GM13977 (cell line): Measurements from ENCODE around the gene WDR20.
"Not testable (repeated sequence)": the region's sequence is repeated elsewhere in the genome, so short reads cannot be mapped to it uniquely, and the experiment has no call there.

Experiments used
- DNase-seq: peaks from one replicate; pipeline ENCODE4 v3.0.0; 2012; ENCODE audit warnings: low spot score
- in situ Hi-C: fragments of 300-500 bp; cut with MboI; formaldehyde crosslinking; loops from one replicate; pipeline ENCODE4 v1.12.0; 2022; ENCODE audit warnings: low sequenced_read_pairs, low pct_unique_long_range_greater_than_20kb, mixed read lengths, inconsistent platforms; ENCODE audit not compliant: unreplicated experiment
- TF ChIP-seq, protein P1 (sequence below): IDR thresholded peaks from 2 replicates; pipeline ENCODE4 v1.5.1; 2012; ENCODE audit warnings: mild to moderate bottlenecking, control low read depth; ENCODE audit not compliant: insufficient read depth; ENCODE audit errors: extremely low read depth, missing control alignments

Gene WDR20

DNA sequence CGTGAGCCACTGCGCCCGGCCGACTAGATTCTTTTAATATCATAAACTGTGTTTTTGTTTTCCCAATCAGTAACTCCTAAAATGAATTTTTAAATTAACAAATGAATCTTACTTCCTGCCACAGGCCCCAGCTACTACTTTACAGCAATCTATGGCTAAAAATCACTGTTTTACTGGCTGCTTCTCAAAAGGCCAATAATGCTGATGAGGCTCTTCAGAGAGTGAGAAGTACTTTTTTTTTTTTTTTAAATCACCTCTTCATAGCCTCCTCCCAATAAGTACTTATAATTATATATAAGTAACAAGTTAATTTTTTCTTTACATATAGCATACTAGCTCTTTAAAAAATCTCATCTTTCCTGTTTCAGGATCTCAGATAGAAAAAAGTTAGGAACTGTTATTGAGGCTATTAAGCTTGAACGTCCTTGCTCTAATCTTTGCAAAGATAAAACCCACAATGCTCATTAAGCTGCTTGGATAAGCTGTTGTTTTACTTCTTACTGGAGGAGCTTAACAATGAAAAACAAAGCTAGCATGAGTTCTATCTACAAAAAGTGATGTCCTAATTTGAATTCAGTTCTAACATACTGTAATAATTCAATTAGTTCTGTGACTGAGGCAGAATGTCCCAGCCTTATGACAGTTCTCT lies 12.8 kb upstream of the WDR20 start:
- in situ Hi-C loops, result no loop called here
- TF ChIP-seq, protein P1, sequence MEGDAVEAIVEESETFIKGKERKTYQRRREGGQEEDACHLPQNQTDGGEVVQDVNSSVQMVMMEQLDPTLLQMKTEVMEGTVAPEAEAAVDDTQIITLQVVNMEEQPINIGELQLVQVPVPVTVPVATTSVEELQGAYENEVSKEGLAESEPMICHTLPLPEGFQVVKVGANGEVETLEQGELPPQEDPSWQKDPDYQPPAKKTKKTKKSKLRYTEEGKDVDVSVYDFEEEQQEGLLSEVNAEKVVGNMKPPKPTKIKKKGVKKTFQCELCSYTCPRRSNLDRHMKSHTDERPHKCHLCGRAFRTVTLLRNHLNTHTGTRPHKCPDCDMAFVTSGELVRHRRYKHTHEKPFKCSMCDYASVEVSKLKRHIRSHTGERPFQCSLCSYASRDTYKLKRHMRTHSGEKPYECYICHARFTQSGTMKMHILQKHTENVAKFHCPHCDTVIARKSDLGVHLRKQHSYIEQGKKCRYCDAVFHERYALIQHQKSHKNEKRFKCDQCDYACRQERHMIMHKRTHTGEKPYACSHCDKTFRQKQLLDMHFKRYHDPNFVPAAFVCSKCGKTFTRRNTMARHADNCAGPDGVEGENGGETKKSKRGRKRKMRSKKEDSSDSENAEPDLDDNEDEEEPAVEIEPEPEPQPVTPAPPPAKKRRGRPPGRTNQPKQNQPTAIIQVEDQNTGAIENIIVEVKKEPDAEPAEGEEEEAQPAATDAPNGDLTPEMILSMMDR, result no peak

GRCh38 chr14:102131741-102132140 lies 8.0 kb upstream of the WDR20 start:
- DNase-seq, result no peak
- in situ Hi-C loops, result no loop called here

More for the DNA sequence above, 12.8 kb upstream of the WDR20 start:
- DNase-seq, result no peak

GRCh38 chr14:102134021-102134420 lies 5.7 kb upstream of the WDR20 start:
- DNase-seq, in situ Hi-C loops: not testable (repeated sequence)

More at GRCh38 chr14:102131741-102132140, 8.0 kb upstream of the WDR20 start:
- TF ChIP-seq, protein P1, result no peak

DNA sequence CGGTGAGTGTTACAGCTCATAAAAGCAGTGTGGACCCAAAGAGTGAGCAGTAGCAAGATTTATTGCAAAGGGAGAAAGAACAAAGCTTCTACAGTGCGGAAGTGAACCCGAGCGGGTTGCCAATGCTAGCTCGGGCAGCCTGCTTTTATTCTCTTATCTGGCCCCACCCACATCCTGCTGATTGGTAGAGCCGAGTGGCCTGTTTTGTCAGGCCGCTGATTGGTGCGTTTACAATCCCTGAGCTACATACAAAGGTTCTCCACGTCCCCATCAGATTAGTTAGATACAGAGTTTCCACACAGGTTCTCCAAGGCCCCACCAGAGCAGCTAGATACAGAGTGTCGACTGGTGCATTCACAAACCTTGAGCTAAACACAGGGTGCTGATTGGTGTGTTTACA lies 5.0 kb upstream of the WDR20 start:
- in situ Hi-C loops, result not testable (repeated sequence)

DNA sequence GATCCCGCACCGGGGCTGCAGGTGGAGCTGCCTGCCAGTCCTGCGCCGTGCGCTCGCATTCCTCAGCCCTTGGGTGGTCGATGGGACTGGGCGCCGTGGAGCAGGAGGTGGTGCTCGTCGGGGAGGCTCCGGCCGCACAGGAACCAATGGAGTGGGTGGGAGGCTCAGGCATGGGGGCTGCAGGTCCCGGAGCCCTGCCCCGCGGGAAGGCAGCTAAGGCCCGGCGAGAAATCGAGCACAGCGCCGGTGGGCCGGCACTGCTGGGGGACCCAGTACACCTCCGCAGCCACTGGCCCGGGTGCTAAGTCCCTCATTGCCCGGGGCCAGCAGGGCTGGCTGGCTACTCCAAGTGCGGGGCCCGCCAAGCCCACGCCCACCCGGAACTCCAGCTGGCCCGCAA lies 4.2 kb upstream of the WDR20 start:
- in situ Hi-C loops, DNase-seq: not testable (repeated sequence)

More for the DNA sequence above, 5.0 kb upstream of the WDR20 start:
- DNase-seq, result not testable (repeated sequence)

DNA sequence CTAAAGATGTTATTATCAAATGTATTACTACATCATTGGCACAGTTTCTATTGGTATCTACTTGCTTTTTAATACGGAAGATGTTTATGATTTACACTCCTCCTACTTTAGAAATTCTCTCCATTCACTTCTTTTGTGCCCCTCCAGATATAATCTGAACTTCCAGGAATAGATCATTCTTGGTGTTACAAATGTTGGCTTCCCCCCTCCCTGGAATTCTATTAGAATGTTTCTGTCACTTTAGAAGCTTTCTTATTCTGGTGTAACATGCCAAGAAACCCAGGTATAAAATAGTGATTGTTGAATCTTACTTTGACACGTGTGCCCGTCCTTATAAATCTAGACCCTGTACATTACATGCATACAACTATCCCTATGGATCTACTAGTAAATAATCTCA lies 1.2 kb upstream of the WDR20 start:
- in situ Hi-C loops, result no loop called here
- DNase-seq, result no peak
- TF ChIP-seq, protein P1, result no peak

DNA sequence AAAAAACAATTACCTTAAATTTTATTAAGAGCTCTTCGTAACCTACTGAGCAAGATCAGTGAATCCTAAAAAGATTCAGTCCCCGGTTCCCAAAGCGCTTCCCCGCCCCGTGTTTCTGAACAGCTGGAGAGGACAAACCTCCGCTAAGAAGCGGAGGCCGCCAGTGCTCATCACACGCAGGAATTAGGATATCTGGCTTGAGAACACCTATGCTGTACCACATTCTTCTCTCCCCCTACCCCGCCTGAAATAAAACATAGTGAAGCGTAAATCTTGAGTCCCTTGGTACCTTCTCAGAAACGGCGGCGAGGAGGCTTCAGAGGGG lies 774 bp upstream of the WDR20 start:
- TF ChIP-seq, protein P1, result no peak
- in situ Hi-C loops, result no loop called here
- no peak for DNase-seq

- TF ChIP-seq, protein P1, result no peak
- DNase-seq, result peak; percentile 37
- in situ Hi-C loops, result no loop called here
Observed at GRCh38 chr14:102140027-102140749, 491 bp downstream of the WDR20 start.
